ENCODE results near the gene GTF3C1.

The GTF3C1 gene

DNA sequence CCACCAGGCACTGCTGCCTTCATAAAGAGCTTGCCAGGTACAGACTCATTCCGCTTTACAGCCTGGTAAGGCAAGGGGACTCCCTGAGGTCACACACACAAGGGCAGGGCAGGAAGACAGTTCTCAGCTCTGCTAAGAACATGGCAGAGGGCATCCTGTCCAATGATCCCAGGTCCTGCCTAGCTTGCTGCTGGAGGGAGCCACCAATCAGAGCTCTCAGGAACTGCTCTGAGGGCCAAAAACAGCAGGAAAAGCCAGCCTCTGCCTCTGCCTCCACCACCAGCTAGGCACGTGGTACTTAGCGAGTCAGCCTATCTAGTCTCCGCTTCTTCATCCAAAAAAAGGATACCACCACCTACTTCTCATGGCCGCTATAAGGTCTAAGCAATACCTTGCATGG is 66.1 kb downstream of the GTF3C1 start:
- no peak for DNase-seq

- DNase-seq, result no peak
Observed at GRCh38 chr16:27483088-27483437, 66.7 kb downstream of the GTF3C1 start.

DNA sequence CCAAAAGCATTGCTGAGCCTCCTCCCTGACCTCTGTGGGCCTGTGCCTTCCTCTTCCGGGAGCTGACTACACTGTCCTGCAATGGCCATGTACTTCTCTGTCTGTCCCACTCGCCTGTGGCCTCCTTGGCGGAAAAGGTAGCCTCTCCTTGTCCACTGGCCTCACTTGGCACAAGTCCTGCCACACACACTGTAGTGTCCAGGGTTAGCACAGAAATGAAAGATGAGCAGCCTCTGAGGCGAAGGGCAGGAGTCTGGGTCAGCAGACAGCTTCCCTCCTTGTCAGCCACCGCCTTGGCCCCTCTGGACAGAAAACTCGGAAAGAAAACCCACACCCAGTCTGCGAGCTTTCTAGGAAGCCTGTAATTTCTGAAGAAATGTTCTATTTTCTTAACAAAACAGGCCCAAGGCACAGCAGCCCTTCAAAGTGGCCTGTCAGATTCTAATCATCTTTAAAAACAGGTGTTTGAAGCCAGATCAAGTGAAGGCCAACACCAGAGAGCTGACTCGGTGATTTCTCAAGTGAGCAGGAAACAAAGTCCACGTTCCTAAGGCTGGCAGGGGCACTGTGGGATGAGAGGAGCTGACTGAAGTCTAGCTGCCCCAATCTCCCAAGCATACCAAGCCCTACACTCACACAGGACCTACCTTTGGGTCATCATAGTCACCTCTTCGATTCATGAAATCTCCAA is 67.2 kb downstream of the GTF3C1 start:
- DNase-seq, result no peak

DNA sequence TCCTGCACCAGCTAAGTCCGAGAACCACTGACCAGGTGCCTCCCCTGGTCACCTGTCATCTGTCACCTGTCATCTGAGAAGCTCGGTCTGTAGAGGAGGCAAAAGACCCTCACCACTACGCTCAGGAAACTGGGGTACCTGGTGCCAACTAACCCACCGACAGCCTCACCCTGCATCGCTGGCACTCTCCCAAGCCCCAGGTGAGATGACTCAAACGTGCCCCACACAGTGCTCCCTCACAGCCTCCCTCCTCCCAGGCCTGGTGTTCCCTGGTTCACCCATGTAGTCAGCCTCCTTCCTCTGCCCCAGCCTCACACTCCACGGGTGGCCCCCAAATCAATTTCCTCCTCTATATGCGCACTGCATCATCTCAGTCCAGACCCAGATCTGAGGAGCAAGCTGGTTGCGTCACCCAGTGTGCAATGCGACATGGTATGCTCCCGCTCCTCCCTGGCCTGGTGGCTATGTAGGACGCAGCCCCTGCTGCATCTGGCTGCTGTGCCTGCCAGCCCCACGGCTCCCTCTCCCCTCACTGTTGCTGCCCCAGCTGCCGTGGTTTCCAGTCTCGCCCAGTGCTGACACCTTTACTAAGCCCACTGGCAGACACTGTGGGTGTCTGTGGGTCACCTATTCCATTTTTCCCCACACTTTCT is 68.3 kb downstream of the GTF3C1 start:
- no peak for DNase-seq

DNA sequence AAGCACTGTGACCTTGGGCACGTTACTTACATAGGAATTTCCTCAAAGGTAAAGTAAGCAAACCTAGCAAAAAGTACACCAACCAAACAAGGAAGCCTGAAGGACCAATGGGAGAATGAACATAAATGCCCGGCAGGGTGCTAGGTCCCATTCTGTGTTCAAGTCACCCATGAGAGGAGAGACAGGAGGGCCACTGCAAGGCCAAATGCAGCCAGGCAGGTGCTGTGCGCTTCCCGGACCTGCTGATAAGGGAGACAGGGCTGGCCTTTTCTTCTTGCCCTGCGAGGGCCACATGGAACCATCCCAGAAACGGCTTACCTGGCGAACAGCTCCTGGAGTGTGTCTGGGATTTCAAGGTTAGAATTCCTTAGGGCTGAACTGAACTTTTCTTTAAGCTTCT is 69.0 kb downstream of the GTF3C1 start:
- no peak for DNase-seq

GRCh38 chr16:27476240-27476639 is 73.5 kb downstream of the GTF3C1 start:
- no peak for DNase-seq

DNA sequence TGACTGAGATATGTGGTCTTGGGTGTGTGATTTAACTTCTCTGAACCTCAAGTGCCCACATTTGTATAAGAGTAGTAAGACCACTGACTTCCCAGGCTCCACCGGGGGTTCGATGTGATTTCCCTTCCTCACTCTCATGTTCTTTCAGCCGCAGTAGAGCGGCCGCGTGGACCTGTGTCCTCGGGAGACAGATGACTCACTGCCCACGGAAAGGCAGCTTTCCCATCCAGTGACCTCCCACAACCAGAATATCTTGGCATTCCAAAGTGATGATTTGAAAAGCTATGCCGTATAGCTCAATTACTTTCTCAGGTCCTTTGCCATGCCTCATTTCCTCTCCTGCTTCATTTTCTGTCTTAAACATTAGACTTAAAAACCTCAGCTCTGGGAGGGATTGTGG is 74.2 kb downstream of the GTF3C1 start:
- no peak for DNase-seq

DNA sequence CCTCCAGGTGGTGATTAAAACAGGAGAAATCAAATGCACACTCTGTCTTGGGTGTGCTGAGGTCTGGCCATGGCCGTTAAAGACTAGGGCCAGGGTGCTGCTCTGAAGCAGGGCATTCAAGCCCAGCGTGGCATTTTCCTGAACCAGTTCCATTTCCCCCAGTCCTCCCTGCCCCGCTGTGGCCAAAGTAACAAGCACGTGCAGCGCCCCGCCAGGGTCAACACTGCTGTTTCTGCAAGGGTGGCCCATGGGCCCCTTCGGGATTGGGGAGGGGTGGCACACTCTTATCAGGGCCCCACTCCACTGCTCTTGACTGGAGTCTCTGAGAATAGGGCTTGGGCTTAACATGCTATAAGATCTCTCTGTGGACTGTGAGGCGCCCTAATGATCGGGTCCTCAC is 74.8 kb downstream of the GTF3C1 start:
- no peak for DNase-seq

GRCh38 chr16:27474041-27474440 is 75.7 kb downstream of the GTF3C1 start:
- DNase-seq, result no peak

DNA sequence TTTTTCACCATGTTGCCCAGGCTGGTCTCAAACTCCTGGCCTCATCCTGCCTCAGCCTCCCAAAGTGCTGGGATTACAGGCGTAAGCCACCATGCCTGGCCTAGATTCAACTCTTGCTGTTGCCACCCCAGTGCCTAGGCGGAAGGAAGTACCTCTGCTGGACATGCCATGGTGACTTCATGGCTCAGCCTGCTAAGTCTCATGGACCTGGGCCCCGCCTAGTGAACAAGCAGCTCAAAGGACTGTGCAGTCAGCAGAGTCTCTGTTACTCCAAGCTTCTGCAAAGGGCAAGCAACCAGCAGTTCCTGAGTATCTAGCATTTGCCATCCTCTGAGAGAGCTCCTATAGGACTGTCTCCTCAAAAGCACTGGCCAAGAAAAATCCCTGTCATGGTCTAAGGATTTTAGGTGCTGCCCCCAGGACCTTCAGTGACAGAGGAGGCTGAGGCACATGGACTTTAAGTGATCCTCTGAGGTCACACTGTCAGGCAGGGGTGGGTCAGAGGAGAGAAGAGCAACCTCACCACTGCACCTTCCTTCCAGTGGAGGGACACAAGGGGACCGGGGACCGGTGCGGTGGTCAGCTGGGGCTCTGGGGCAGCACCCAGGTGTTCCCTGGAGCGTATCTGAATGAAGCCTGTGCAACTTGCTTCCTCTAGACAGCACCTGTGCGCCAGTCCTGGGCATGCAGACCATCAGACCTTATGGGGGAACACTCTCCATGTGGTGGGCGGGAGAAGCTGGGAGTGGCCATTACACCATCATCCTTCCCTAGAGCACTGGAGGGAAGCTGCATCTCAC is 76.4 kb downstream of the GTF3C1 start:
- DNase-seq, result no peak

DNA sequence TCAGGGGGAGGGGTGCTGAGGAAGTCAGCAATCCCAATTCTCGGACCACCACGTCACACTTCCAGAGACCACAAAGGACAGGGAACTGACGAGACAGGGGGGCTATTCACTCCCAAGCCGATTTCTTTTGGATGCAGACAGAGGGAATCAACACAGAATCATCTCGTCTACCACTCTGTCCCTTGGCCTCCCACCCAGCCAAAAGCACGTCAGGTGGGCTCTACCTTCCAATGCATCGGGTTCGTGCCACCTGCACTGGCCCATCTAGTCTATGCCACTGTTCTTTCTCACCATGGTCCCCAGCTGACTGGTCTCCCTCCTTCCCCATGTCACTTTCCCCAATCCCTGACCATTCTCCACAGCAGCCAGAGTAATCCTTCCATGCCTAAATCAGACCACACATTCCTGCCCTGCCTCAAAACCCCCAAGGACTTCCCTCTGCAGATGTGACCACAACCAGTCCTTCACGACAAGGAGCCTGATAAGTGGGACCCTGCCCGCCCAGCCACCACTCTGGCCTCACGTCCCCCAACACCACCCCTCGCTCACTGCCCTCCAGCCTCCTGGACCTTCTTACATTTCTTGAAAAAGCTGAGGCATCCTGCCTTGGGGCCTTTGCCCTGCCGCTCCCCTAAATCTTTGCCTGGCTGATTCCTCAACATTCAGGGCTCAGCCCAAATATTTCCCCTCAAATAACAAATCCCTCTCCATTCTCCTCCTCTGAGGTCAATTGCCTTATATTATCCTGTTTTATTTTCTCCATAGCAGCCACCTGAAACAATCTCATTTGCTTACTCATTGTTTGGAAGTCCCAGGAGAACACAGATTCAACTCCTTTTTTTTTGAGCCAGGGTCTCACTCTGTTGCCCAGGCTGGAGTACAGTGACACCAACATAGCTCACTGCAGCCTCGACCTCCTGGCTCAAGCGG is 77.4 kb downstream of the GTF3C1 start:
- no peak for DNase-seq

GRCh38 chr16:27471661-27472060 is 78.1 kb downstream of the GTF3C1 start:
- no peak for DNase-seq

DNA sequence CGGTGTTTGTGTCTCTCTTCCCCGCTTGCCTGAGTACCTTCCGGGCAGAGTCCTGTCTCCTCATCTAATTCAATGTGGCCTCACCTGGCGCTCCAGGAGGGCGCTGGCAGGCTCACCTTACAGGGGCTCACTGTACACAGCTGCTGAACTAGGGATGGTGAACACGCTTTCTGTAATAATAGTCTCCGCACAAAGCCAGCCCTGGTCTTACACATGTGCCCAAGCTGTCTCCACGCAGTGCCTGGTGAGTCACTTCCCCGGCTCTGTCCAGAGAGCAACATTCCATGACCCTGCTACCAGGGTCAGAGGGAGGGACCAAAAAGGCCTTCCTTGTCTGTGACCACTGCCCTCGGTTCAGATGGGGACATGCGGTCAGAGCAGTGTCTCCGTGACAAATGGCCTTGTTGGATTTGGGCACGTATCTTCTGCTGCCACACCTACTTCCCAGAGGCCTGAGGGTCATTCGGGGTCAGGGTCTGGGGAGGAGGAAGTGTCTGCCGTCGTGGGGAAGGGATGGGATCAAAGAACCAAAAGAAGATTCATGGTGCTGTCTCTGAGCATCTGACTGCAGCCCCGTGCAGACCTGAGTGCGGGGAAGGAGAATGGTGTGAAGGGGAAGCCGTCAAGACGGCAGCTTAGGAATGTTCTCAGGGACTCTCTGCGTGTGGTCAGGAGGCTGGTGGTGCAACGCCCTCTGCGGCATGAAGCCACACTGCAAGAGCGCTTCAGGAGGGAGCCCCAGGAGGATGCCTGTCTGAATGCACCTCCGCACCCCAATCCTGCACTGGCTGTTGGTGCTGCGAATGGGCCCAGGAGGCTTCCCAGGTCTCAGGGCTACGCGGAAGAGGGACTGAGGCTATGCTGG is 78.9 kb downstream of the GTF3C1 start:
- DNase-seq, result no peak

- DNase-seq, result no peak
Observed at GRCh38 chr16:27468941-27469531, 80.7 kb downstream of the GTF3C1 start.

GRCh38 chr16:27465483-27465879 is 84.2 kb downstream of the GTF3C1 start:
- no peak for DNase-seq

GRCh38 chr16:27464626-27465482 is 84.9 kb downstream of the GTF3C1 start:
- no peak for DNase-seq

DNA sequence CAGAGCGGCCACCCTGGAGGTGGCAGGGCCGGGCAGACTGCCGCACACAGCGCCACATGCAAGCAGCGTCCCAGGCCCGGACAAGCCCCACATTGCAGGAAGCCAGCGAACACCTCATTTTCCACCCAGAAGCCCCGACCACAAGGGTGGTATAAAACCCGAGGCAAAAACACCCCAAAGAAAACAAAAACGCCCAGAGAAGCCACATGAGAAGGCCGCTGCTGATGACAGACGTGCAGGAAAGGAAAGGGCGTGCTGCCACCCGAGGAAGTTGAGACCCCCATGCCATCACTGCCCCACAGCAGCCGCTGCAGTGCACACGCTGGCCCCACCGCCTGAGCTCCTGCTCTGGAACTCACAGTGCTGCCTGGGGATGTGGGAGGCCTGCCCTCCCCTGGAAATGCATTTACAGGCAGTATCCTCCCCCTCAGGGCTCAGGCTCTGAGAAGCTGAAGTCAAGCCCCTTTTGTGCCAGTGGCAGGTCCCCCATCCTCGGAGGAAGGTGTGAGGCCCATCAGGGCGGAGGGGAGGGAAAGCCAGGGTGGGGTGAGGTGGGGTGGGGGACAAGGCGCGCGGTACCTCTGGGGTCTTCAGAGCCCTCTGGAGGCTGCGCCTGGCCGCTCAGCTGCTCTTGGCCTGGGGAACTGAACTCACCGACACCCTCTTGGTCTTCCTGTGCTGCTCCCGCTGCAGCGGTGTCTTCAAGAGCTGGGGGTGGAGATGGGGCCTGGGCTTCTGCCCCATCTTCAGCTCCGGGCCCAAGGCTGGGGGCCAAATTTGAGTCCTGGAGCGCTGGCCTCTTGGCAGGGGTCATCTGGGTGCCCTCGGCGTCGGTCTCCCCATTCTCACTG is 85.7 kb downstream of the GTF3C1 start:
- peak; percentile 49 for DNase-seq

DNA sequence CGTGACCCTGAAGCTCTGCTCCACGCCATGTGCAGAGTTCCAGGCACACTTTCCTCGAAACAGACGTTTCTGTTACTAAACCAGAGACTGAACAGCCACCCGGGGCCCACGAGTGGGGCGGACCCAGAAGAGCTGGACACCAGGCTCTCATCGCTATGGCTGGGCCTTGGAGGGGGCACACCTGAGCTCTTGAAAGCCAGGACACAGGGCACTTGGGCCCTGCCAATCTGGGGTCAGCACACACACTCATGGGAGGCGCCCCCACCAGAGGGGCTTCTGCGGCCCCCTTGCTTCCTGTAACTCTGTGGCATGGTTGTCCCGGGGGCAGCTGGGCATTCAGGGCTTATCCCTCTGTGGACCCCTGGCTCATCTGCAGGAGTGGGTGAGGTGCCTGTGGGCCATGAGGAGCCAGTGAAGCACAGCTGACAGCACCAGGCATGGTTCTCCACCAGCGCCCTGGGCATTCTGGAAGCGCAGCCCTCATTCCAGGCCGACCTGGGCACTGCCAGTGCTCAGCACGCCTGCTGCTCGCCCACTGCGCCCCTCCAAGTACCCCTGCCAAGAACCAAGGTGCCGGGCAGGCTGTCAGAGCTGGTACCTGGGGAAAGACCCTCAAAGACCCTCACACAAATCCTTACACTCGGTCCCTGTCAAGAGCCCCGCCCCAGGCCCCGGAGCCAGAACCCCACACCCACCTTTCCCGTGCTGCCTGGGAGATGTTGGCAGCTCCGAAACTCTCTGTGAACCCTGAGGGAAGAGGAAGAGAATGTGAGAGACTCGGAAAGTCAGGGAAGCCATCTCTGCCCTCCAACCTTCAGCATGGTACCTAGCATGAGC is 86.6 kb downstream of the GTF3C1 start:
- no peak for DNase-seq

Data from activated effector memory CD4-positive, alpha-beta T cell treated with Interleukin-2 at 50 U/mL for 16 hours (primary cell).